ENCODE results near the gene HTRA3.

HTRA3 gene

DNA sequence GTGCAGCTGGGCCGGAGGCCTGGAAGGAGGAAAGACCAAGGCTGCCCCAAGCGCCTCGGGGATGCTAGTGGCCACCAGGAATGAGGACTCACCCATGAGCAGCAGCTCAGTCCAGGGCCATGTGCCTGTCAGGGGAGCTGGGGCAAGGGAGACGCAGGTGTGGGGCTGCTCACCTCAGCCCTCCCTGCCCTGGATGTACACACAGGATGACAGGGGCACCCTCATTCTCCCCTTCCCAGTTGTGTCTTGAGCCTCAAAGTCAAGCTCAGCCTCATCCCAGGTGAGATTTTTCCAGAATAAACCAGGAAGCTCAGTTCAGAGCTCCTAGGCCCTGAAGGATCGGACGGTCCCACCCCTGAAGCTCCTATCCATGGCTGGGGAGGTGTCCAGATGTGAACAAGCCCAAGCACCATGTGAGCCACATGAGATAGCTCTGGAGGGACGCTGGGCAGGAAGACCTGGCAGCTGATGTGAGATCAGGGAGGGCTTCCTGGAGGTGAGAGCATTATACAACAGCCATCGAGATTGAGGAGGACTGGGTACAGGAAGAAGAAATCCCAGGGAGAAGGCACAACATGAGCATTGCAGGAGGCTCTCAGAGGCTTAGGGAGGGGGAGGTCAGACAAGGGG, 23.0 kb downstream of the HTRA3 start:
- no peak for DNase-seq (ENCODE audit: low read depth)

DNA sequence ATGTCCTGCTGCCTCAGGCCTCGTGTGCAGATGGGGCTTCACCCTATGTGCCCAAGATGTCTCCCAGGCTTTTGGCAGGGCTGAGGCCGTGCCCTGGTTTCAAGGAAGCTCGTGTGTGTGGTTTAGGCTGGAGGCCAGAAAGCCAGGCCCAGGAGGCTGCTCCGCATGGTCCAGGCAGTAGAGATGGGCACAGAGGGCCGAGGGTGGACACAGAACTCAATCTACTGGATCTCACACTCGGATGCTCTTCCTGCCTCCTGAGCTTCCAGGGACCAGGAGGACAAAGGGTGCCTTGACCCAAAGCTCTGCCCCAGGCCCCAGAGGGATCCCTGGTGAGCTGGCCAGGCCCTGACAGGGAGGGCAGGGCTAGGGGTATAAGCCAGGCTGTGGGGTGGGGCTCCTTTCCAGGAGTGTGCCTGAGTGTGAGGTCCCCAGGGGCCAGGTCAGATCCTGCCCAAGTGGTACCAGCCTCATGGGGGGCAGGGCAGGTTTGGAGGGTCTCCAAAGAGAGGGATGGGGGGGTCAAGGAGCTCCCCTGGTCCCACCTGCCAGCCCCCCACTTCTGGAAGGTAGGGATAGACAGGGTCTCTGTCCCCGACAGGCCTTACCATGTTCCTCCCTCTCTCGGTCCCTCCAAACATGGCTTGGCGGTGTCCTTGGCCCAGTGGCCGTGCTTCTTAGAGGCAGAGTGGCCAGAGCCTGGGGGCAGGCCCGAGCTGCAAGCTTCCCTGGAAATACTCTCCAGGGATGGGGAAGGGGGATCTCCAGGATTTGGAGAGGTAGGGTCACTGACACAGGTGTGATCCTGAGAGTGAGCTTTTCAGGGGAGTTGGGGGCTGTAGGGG, 23.8 kb downstream of the HTRA3 start:
- DNase-seq (ENCODE audit: low read depth), result no peak

DNA sequence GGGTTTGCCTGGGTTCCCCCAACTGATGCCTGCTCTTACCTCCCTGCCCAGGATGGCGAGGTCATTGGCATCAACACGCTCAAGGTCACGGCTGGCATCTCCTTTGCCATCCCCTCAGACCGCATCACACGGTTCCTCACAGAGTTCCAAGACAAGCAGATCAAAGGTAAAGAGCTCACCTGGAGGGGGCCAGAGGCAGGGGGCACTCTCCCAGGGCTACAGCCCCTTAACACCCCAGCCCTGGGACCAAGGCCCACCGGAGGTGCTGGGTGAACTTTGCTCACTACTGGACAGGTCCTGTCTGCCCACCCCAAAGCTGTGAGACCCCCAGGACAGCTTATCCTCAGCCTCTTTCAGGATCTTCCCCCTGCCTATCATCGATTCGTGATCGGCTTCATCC, 24.5 kb downstream of the HTRA3 start:
- DNase-seq (ENCODE audit: low read depth), result no peak

DNA sequence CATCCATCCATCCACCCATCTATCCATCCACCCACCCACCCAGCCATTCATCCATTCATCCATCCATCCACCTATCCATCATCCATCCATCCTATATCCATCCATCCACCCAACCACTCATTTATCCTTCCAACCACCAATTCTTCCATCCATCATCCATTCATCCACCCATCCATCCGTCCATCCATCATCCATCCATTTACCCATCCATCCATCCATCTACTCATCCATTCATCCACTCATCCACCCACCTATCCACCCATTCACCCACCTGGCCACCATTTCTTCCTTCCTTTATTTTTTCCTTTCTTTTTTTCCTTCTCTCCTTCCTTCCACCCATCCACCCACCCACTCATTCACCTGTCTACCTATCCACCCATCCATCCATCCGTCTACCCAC, 25.2 kb downstream of the HTRA3 start:
- DNase-seq (ENCODE audit: low read depth), result no peak

DNA sequence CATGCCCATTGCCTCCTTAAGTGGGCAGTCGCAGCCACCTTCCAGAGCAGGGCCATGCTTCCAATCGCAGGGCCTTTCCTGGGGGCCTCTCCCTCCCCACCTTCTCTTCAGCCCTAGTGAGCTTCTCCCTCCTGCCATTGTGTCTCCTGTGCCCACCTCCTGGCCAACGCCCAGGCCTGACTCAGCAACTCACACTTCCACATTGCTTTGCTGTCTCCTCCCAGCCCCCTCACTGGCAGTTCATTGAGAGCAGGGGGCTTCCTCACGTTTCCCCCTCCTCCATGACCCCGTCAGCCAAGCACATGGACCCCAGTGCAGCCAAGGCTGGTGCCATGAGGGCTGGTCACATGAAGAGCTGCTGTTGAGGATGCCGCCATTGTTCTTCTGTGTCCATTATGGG, 25.9 kb downstream of the HTRA3 start:
- DNase-seq (ENCODE audit: low read depth), result no peak

DNA sequence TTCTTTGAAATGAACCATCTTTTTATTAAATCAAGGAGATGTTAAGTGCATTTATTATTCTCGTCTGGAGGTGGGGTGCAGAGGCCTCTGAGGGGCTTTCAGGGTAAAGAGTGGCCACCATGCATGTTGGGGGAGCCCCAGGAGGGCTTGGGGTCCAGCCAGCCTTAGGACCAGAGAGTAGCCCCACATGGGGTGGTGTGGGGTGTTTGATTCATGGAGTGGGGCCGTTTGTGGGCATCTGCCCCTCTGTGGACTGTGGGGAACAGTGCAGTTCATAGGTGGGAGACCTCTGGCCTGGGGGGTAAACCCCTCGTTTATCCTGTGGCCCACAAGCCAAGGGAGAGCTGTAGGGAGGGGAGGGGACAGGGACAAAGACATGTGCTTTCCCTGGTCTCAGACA, 26.9 kb downstream of the HTRA3 start:
- no peak for DNase-seq (ENCODE audit: low read depth)

DNA sequence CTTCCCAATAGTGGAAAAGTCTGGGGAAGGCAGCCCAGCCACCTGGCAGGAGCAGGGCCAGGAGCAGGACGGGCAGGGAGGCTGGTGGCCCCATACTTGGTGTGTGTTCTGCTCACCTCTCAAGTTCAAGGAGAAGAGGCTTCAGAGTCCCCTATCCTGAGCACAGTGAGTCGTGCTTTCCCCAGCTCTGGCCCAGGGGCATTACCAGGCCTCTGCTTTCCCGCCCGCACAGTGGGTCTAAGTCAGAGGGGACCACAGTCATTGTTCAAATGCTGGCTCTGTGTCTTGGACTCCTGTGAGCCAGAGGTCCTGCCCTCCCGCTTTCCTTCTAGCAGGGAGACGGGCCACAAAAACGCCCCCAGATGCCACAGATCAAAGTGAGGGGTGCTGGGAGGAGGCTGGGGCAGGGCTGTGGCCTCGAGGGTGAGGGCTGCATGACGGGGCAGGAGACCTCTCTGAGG, 27.6 kb downstream of the HTRA3 start:
- DNase-seq (ENCODE audit: low read depth), result no peak

DNA sequence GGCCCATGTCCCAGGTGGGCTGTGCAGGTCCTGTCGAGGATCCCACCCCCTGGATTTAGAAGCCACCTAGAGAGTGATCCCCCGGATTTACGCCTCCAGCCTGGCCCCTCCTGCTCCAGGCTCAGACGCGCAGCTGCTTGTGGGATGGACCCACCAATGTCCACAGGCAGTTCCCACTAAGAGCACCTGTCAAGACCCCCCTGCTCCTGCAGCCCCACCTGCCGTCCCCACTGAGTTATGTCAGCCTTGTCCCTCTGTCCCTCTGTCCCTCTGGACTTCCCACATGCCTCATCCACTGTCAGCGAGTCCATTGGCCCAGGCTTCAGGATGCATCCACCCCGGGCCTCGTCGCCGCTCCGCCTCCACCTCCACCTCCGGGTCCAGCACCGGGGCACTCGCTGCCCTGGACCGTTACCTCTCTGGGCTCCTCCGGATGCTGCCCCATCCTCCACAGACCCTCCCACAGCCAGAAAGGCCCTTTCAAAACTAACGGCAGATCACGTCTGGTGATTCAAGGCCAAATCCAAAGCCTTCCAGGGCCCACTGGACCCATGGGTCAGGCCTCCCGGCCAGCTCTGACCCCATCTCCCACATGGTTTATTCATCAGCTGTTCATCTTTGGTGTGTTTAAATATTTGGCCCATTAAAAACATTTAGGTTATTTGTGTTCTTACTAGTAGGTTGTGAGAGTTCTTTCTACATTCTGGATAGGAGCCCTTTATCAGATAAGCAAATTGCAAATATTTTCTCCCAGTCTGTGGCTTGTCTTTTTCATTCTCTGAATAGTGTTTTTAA, 28.3 kb downstream of the HTRA3 start:
- no peak for DNase-seq (ENCODE audit: low read depth)

DNA sequence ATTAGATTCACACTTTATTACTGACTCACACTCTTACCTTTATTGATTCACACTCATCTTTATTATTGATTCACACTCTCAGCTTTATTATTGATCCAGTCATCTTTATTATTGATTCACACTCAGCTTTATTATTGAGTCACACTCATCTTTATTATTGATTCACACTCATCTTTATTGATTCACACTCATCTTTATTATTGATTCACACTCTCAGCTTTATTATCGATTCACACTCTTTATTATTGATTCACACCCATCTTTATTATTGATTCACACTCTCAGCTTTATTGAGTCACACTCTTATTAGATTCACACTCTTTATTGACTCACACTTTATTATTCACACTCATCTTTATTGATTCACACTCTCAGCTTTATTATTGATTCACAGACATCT, 31.3 kb downstream of the HTRA3 start:
- DNase-seq (ENCODE audit: low read depth), result no peak

DNA sequence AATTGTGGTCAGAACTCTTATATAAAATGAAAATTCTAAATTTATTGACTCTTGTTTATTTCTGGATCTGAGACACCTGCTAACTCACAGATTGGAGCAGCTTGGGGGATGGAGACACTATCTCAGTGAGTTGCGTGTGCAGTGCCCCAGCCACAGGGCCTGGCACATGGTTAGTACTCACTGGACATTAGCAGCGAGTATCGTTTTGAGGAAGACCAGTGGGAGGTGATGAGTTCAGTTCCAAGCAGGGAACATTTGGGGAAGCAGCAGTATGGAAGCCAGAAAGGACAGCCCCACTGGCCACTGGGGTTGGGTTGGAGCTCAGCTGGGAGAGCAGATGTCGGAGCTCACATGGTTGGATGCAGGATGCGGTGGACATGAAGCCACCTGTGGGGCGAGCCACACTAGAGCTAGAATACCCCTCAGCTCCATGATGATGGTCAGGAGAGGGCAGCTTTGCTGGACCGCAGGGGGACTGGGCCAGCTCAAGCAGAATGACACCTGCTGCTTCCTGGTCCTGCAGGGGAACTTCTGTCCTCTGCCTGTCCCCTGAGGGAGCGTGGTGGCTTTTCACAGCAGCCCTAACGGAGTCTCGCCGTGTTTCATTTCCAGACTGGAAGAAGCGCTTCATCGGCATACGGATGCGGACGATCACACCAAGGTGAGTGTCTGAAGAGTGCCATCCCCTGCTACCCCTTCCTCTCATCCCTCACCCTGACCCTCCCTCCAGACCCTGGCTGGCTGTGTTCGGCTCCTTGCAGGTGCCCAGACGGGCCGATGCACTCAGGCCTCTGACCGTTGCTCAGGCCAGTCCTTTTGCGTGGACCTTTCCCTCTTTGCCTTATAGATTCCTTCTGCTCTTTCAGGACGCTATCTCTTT, 32.5 kb downstream of the HTRA3 start:
- DNase-seq (ENCODE audit: low read depth), result no peak

DNA sequence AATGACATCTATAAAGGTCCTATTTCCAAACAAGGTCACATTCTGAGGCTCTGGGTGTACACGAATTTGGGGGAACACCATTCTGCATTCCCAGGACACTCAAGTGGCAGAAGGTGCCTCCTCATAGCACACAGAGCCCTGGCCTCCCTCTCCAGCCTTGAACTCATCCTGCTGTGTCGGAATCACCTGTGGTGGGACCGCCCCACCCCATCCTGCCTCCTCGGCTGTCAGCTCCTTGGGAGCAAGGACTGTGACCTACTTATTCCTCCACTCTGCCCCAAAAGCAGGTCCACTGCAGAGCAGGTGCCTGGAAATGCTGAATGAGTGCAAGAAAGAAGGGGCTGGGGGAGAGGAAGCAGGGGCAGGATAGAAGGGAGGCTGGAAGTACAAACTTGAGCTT, 33.5 kb downstream of the HTRA3 start:
- DNase-seq (ENCODE audit: low read depth), result no peak

DNA sequence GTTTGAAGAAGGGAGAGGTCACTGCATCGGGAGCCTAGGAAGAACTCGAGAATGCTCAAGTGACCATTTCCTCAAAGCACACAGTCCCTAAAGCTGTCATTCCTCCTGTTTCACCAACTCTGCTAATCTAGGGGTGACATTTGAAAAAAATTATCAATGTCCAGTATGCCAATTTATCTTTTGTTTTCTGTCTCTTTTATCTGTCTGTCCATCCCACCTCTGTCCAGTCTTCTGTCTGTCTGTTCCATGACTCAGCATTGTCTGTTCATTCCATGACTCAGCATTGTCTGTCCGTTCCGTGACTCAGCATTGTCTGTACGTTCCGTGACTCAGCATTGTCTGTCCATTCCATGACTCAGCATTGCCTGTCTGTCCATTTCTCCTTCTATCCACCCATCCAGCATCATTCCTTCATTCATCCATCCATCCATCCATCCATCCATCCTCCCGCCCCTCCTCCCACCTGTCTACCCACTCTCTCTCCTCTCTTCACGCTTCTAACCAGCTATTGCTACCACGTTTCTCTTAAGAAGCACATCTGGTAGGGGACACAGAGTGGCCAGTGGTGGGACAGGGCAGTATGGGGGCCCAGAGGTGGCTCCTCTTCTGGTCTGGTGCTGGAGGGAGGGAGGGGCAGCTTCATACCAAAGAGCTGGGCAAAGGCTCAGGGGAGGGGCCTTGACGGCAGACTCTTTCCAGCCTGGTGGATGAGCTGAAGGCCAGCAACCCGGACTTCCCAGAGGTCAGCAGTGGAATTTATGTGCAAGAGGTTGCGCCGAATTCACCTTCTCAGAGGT, 34.1 kb downstream of the HTRA3 start:
- DNase-seq (ENCODE audit: low read depth), result no peak

DNA sequence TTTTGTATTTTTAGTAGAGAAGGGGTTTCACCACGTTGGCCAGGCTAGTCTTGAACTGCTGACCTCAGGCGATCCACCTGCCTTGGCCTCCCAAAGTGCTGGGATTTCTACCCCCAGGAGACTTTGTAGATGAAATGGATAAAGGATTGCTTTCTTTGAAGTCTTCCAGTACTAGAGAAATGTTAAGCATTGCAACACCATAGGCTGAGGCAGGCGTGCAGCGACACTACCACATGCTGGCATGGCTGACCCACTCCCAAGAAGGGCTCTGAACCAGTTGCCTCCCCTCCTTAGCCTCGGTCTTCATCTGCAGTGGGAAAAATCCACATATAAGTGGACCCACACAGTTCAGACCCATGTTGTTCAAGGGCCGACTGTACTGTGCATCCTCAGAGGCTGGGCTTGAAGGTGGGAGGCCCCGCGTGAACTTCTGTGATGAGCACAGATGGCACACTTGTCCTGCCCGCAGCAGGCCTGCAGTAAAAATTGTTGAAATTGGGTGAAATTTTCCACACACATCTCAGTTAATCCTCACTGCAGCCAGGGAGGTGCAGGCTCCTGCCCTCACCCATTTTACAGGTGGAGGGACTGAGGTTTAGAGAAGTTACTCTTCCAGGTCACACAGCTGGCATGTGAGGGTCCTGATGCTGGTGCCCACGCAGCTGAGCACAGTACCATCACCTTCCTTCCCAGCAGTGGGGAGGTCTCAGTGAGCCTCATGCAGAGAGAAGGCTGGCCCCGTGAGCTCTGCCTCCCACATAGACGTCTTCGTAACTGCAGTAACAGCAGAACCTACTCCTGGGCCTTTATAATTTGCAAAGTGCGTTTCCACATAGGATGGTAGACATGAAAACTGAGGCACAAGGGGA, 35.5 kb downstream of the HTRA3 start:
- no peak for DNase-seq (ENCODE audit: low read depth)

DNA sequence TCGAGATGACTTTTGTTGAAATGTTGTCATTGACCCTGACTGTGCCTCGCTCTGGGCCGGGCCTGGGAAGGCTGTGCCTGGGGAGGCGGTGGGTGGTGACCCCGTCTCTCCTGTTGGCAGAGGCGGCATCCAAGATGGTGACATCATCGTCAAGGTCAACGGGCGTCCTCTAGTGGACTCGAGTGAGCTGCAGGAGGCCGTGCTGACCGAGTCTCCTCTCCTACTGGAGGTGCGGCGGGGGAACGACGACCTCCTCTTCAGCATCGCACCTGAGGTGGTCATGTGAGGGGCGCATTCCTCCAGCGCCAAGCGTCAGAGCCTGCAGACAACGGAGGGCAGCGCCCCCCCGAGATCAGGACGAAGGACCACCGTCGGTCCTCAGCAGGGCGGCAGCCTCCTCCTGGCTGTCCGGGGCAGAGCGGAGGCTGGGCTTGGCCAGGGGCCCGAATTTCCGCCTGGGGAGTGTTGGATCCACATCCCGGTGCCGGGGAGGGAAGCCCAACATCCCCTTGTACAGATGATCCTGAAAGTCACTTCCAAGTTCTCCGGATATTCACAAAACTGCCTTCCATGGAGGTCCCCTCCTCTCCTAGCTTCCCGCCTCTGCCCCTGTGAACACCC, 36.4 kb downstream of the HTRA3 start:
- DNase-seq (ENCODE audit: low read depth), result no peak

DNA sequence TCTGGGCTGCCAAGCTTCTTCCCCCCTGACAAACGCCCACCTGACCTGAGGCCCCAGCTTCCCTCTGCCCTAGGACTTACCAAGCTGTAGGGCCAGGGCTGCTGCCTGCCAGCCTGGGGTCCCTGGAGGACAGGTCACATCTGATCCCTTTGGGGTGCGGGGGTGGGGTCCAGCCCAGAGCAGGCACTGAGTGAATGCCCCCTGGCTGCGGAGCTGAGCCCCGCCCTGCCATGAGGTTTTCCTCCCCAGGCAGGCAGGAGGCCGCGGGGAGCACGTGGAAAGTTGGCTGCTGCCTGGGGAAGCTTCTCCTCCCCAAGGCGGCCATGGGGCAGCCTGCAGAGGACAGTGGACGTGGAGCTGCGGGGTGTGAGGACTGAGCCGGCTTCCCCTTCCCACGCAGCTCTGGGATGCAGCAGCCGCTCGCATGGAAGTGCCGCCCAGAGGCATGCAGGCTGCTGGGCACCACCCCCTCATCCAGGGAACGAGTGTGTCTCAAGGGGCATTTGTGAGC, 37.0 kb downstream of the HTRA3 start:
- no peak for DNase-seq (ENCODE audit: low read depth)

DNA sequence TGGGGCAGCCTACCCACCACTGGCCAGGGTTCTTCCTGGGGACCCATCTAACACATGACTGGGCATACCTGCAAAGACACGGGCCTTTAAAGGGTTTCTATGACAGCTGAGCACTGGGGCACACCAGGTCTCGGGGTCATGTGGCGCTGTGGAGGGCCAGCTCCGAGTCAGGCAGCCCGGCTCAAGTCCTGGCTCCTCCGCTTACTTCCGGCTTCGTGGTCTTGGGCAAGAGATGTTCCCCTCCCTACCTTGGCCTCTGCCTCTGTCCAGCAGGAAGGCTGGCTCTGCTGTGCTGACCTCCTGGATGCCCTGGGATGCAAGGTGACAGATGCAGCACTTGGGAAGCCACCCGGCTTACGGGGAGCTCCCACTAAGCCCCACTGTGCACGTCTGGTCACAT, 37.6 kb downstream of the HTRA3 start:
- DNase-seq (ENCODE audit: low read depth), result no peak

DNA sequence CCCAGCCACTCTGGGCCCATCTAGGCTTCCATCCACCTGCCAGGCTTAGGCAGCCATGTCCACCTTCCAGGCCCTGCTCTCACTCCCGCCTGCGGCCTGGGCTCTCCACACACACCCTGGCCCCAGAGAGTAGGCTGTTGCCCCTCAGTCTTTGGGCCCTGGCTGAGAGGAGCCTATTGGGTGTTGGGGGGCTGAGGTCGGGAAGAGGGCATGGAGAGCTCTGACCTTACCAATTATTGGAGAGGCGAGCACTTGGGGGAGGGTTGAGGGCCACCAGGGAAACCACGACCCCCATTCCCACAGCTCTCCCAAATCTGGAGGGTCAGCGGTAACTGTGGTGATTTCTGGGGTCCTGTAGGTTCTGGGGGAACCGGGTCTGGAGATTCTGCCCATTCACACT, 38.2 kb downstream of the HTRA3 start:
- DNase-seq (ENCODE audit: low read depth), result no peak

DNA sequence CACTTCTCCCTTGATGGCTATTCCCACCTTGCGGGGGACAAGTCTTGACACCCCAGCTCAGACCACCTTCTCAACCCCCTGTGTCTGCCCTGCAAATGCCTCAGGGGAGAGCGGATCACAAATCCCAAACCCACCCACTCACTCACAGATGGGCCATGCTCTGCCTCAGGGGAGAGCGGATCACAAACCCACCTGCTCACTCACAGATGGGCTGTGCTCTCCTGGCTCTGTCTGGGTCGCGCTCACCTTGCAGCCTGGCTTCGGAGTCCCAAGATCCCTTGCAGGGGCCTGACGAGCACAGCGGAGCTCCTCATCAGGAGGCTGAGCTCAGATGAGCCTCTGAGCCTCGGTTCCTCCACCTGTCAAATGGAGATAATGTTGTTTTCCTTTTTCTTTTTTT, 38.6 kb downstream of the HTRA3 start:
- DNase-seq (ENCODE audit: low read depth), result no peak
